Activated T-helper 2 cell treated with anti-CD3 and anti-CD28 coated beads, Interferon-gamma antibody, Interleukin-2, Interleukin-4, amounts not matched to agents 10 μg/mL and 5 μg/mL and 100 μg/mL, durations not matched to agents 14 hours and 24 hours and 36 hours (primary cell): ENCODE results near the gene LUC7L. TPM values are rescaled to one million over a fixed set of nuclear protein-coding genes. Genes with fewer than 3 reads are reported as not detected.
A peak's percentile ranks its signal among the peaks of the same experiment; 100 is the strongest.

Experiments
- DNase-seq: peaks from one replicate; pipeline ENCODE4 v3.0.0; 2021; ENCODE audit warnings: low spot score
- H3K27ac Mint-ChIP-seq: one replicate; pipeline ENCODE4 v1.8.0; 2021; ENCODE audit warnings: mixed read lengths
- H3K27me3 Mint-ChIP-seq: one replicate; pipeline ENCODE4 v1.8.0; 2021; ENCODE audit warnings: low read depth, mixed read lengths
- H3K36me3 Mint-ChIP-seq: one replicate; pipeline ENCODE4 v1.8.0; 2021; ENCODE audit warnings: low read depth, mixed read lengths
- H3K4me1 Mint-ChIP-seq: one replicate; pipeline ENCODE4 v1.8.0; 2021; ENCODE audit warnings: low read depth, mixed read lengths
- H3K4me3 Mint-ChIP-seq: one replicate; pipeline ENCODE4 v1.8.0; 2021; ENCODE audit warnings: low read depth, mild to moderate bottlenecking, moderate library complexity, mixed read lengths
- H3K9me3 Mint-ChIP-seq: one replicate; pipeline ENCODE4 v1.8.0; 2021; ENCODE audit warnings: mixed read lengths
- intact Hi-C: fragments of 100-400 bp; cut with micrococcal nuclease; formaldehyde crosslinking; loops from one replicate; pipeline ENCODE4 v1.15.1; 2023
- total RNA-seq: library from RNA; stranded (reverse); gene quantifications from 2 replicates; pipeline ENCODE4 v1.2.3, GENCODE V29; 2022

The LUC7L gene, protein sequence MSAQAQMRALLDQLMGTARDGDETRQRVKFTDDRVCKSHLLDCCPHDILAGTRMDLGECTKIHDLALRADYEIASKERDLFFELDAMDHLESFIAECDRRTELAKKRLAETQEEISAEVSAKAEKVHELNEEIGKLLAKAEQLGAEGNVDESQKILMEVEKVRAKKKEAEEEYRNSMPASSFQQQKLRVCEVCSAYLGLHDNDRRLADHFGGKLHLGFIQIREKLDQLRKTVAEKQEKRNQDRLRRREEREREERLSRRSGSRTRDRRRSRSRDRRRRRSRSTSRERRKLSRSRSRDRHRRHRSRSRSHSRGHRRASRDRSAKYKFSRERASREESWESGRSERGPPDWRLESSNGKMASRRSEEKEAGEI
- total RNA-seq = 91.0 and 93.5 TPM in 2 replicates

DNA sequence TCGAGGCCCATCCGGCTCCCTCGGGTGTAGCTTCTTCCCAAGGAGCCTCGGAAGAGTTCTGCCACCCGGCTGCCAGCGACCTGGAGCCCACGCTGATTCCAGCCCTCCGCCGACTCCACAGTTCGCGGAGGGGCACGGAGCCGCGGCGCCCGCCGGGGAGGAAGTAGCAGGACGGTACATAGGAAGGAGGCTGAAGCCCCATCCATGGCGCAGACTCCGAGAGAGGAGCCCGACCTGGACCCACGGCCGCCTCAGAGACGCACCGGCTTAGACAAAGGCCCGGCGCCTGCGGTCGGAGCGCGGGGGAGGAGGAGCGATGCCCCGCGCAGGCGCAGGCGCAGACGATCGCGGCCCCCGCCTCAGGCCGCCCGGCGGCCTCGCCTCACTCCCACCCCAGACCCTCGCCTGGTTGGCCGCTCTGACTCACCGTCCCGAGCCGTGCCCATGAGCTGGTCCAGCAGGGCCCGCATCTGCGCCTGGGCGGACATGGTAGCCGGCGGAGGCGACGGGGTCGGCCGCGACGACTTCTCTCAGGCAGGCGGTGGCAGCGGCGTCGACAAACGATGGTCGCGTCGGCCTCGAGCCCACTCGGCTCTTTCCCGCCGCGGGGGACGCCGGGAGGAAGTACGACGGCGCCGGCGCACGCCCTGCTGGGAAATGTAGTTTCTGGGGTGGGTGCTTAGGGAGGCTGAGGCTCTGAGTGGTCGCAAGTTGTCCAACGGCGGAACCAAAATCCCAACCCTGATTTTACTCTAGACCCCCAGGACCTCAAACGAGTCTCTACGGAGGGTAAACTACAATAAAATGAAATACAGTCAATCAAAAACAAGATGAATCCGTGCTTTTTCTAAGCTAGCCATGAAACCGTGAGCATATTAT lies at the start of gene LUC7L:
Gene LUC7L (minus strand): TSS at position 598 of the 879 bp plus-strand sequence. CDS start 110 bp downstream, at position 488.
- H3K4me3 Mint-ChIP-seq = peak within 1 kb of the TSS; percentile 87
- no peaks in the 10 kb centered on the region for H3K27me3 Mint-ChIP-seq
- peaks cover 39% of the 10 kb centered on the region for H3K36me3 Mint-ChIP-seq
- peaks cover 24% of the 10 kb centered on the region for H3K4me1 Mint-ChIP-seq
- H3K9me3 Mint-ChIP-seq = no peaks in the 10 kb centered on the region
- intact Hi-C loops = no loop called here
- peak within 1 kb of the TSS; percentile 85 for H3K27ac Mint-ChIP-seq
- peak; percentile 82 for DNase-seq

DNA sequence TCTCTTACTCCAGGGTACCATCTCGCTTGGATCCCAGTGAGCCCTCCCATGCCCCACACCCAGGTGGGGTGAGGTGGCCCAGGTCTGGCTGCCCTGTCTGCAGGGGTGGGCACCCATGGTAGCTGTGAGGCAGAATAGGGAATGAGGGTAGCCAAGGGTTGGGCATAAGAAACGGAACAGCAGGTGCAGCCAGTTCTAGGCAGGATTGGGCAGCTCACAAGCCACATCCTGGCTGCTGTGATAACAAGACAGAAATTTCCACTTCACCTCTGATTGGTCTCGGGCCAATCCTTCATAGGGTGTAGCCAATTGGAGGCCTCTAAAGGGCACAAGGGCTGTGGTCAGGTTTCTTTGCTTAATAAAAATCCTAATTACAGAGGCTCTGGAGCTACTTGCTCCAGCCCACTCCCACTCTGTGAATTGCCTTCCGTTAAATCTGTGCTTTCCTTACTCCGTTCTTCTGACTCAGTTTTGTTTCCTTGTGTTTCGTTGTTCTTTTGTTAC lies 49.7 kb upstream of the LUC7L start:
- H3K4me1 Mint-ChIP-seq = peaks cover 5% of the 10 kb centered on the region
- no peak overlapping the region for H3K4me3 Mint-ChIP-seq
- H3K27ac Mint-ChIP-seq = no peak overlapping the region
- no peaks in the 10 kb centered on the region for H3K9me3 Mint-ChIP-seq
- intact Hi-C loops = no loop called here
- H3K27me3 Mint-ChIP-seq = peaks cover 33% of the 10 kb centered on the region
- DNase-seq = peak; percentile 52
- H3K36me3 Mint-ChIP-seq = no peaks in the 10 kb centered on the region

DNA sequence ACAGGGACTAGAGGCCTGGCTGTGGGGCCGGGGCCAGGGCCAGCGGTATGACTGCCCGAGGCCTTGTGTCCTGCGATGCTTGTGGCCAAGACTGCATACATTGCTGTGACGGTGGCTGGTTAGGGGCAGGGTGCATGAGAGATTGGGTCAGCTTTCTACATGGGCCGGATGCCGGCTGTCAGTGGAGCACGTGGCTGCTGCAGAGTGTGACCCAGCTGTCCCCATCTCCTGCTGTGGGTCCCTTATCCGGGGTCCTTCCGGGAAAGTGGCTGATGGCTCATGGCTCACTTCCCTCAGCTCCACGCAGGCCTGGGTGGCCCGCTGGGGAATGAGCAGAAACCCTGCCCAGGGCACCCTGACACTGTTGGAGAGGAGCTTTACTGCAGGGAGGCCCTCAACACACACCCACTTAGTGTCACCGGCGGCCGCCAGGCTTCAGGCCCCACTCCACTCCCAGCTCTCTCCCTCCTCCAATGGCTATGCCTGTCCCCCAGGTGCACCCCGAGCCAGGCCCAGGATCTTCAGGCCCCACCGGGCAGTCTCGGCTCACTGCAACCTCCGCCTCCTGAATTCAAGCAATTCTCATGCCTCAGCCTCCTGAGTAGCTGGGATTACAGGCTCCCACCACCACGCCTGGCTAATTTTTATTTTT lies 47.3 kb upstream of the LUC7L start:
- Mint-ChIP-seq H3K9me3 (no peaks in the 10 kb centered on the region), H3K4me1 (peaks cover 5% of the 10 kb centered on the region), H3K27ac (no peak overlapping the region), H3K4me3 (peak overlapping the region; percentile 20), H3K36me3 (no peaks in the 10 kb centered on the region), H3K27me3 (peaks cover 31% of the 10 kb centered on the region)
- no peak for DNase-seq
- intact Hi-C loops = no loop called here

DNA sequence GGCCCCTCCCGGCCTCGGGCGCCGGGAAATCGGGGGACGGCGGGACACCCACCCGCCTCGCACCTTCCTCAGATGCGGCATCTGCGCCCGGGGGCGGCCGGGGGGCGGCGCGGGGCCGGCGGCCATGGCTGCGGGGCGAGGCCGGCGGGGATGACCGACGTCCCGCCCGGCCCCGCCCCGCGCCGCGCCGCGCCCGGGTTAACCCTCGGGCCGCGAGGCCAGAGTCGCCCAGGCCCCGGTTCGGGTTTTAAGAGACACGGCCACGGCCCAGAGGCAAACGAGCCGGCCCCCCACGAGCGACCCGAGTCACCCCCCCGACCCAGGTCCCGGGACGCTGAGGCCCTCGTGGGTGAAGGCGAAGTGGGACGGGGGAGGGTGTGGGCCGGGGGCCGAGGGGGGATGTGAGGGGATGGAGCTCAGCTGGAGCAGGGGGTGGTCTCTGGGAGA lies 46.6 kb upstream of the LUC7L start, which contains the start of gene RGS11:
Gene RGS11 (minus strand): TSS at position 159 of the 447 bp plus-strand sequence. CDS start 33 bp downstream, at position 126.
- no peak for DNase-seq
- intact Hi-C loops = no loop called here
- H3K9me3 Mint-ChIP-seq = no peaks in the 10 kb centered on the region
- H3K27ac Mint-ChIP-seq = no peak within 1 kb of the TSS
- H3K4me3 Mint-ChIP-seq = peak within 1 kb of the TSS; percentile 52
- no peaks in the 10 kb centered on the region for H3K36me3 Mint-ChIP-seq
- peaks cover 28% of the 10 kb centered on the region for H3K27me3 Mint-ChIP-seq
- peaks cover 5% of the 10 kb centered on the region for H3K4me1 Mint-ChIP-seq

DNA sequence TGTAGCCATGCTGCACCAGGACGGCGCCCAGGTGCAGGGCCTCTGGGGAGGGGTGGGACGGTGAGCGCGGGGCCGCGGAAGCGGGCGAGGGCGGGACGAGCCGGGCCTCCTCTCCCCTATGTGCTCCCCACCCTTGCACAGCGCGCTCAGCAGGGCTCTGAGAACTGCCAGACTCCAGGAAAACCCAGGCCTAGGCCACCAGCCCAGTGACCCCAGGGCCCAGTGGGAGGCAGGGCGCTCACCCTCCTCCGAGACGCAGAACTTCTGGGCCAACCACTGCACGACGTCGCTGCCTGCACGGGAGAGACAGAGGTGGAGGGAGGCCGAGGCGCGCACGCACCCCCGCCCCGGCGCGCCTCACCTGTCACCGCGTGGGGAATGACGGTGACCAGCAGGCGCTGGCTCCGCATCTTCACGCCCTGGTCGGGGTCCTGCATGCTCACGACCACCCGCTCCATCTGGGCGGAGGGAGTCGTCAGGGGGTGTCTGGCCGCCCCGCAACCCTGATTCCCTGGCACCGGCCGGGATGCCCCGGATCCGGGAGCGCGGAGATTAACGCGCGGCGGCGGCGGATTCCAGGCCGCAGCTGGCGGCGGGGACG lies 45.9 kb upstream of the LUC7L start:
- DNase-seq = no peak

DNA sequence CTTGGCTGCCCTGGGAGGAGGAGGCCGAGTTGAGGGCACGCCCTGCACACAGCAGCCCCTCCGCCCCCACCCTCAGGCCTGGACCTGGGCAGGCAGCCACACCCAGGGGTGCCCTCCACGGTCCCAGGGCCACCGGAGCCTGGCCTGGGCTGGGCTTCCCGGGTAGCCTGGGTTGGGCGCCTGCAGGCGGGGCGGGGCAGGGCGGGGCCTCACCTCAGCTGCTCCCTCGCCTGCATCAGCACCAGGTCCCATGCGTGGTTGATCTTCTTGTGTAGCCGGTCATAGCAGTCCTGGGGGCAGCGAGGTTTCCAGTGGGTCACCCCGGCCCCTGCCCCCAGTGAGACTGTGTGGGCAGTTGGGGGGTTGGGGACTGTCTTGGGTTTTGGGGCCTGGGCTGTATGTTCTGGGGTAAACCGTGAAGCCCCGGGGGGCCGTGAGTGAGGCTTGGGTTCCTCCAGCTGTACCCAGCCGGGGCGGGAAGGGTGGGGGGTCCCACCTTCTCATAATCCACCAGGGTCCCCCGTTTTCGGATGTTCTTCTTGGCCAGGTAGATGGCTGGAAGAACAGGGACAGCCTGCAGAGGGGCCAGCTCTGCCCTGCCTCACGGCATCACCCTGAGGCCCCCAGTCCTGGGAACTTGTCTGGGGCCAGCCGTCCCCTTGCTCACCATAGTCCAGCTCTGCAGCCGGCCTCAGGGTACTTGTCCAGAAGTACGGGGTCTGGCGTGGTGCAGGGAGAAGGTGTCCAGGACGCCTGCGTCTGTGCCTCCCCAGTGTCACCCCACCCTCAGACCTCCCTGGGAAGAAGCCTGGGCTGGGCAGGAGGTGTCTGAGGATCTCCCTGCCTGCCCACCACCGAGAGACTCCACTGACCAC lies 44.5 kb upstream of the LUC7L start:
- DNase-seq = no peak
- Mint-ChIP-seq H3K9me3 (no peaks in the 10 kb centered on the region), H3K36me3 (no peaks in the 10 kb centered on the region), H3K4me1 (no peaks in the 10 kb centered on the region), H3K27me3 (peaks cover 20% of the 10 kb centered on the region), H3K27ac (no peak overlapping the region), H3K4me3 (no peak overlapping the region)
- intact Hi-C loops = no loop called here

More for the DNA sequence above, 45.9 kb upstream of the LUC7L start:
- Mint-ChIP-seq H3K36me3 (no peaks in the 10 kb centered on the region), H3K27ac (no peak overlapping the region), H3K4me1 (peaks cover 5% of the 10 kb centered on the region), H3K4me3 (peak overlapping the region; percentile 52), H3K27me3 (peaks cover 28% of the 10 kb centered on the region), H3K9me3 (no peaks in the 10 kb centered on the region)
- intact Hi-C loops = no loop called here

DNA sequence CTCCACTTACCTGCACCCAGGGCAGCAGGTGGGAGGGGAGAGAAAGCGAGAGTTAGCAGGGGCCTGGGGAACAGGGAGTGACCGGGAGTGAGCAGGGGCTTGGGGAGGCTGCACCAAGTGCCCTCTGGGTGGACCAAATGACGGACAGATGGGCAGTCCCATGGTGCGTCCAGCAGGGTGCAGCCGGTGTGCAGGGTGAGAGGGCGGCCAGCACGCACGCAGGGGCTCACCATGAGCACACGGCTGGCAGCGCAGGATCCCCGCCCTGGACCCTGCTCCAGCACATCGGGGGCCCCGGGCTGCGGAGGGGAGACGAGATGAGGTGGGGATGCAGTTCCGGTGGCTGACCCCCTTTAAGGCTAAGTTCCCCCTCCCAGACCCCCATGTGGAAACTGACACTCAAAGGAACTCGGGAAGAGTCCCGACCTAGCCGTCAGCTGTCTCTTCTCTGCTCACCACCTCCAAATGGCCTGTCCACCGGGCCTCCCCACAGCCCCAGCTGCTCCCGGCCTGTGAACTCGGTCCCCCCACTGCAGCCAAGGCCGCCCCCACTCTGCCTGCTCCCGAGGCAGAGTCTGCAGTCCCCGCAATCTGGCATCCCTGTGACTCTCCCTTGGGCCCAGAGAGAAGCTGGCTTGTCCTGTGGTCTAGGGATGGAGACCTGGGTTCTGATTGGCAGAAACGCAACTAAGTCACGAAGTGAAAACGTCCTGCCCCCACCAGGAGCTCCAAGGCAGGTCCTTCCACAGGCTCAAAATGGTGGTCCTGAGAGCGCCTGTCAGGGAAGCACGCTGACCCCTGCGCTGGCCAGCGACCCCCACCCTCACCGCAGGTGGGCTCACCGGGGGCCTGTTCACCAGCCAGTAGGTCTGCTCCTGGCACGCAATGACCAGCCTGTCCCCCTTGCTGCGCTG lies 43.6 kb upstream of the LUC7L start:
- Mint-ChIP-seq H3K27ac (no peak overlapping the region), H3K36me3 (no peaks in the 10 kb centered on the region), H3K4me3 (no peak overlapping the region), H3K27me3 (peaks cover 16% of the 10 kb centered on the region), H3K4me1 (no peaks in the 10 kb centered on the region), H3K9me3 (no peaks in the 10 kb centered on the region)
- no peak for DNase-seq
- intact Hi-C loops = no loop called here

DNA sequence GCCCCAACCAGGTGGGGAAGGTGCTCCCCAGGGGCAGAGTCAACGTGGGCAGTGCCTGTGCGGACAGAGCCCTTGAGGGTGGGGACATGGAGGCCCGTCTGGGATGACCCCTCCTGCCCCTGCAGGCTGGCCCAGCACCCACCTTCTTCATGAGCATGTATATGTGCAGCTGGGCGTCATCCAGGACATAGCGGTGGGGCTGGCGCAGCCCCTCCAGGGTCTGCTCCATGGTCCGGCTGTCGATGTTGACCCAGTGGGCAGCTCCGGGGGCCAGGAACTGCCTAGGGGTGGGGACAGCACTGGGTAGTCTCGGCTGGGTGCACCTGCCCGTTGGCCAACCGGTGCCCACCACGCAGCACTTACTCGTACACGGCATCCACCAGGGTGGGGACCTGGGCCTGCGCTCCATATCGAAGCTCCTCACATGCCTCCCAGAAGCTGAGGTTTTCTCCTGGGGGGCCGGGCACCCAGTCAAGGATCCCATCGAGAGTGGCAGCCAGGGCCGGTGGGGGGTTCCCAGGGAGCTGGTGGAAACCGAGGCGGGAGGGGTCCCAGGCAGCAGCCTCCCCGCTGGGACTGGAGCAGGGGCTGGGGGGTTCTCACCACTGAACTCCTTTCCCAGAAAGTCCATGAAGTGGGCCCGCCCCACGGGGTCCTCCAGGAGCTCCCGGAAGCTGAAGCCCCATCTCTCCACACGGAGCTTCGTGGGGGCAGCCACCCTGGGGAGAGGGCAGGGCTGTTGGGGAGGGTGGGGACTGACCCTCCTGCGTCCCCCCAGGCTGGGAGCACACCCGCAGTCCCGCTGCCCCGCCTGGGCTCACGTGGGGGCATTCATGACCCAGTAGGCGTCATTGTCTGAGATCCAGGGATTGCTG lies 41.4 kb upstream of the LUC7L start:
- no peaks in the 10 kb centered on the region for H3K36me3 Mint-ChIP-seq
- H3K9me3 Mint-ChIP-seq = no peaks in the 10 kb centered on the region
- H3K4me1 Mint-ChIP-seq = no peaks in the 10 kb centered on the region
- no peak overlapping the region for H3K4me3 Mint-ChIP-seq
- no peak for DNase-seq
- H3K27ac Mint-ChIP-seq = no peak overlapping the region
- intact Hi-C loops = no loop called here
- peaks cover 3% of the 10 kb centered on the region for H3K27me3 Mint-ChIP-seq

DNA sequence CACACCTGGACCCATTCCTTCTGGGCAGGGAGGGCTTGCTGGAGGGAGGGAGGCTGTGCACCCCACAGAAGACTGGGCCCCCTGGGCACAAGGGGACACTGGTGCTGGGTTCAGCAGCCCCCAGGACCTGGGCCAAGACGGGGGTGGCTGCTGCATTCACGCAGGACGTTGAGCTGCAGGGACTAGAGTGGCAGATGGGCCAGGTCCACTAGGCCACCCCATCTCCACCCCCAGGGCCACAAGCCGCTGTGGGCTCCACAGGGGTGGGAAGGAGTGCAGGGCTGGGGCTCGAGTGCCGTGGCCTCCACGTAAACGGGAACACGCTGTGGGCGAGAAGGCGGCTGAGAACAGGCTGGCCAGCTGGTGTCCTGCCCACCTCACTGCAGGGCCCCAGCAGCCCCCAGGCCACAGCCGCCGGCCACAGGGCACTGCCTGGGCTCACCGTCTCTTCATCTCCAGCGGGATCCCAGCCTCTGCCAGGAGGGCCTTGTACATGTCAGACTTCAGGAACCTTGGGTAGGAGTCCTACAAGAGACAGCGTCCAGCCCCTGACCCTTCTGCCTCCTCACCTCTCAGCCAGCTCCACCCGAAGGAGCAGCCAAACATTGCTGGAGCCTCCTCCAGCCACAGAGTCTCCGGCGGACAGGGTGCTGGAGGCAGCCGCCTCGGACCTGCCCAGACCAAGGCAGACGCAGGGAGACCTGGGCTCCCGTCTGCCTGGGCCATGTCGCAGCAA lies 40.0 kb upstream of the LUC7L start:
- Mint-ChIP-seq H3K9me3 (no peaks in the 10 kb centered on the region), H3K36me3 (no peaks in the 10 kb centered on the region), H3K4me1 (no peaks in the 10 kb centered on the region), H3K27ac (no peak overlapping the region), H3K27me3 (no peaks in the 10 kb centered on the region), H3K4me3 (no peak overlapping the region)
- no peak for DNase-seq
- intact Hi-C loops = no loop called here
